Nephron (organoid): Measurements from ENCODE around the gene PHF12.

Source experiments
- H3K27ac Mint-ChIP-seq, 3 experiments: 2 replicates each; pipeline ENCODE4 v1.8.0; 2020; ENCODE audit warnings: mixed read lengths in 3 of 3, mild to moderate bottlenecking in 2 of 3, moderate library complexity in 1 of 3
- H3K27me3 Mint-ChIP-seq: 2 replicates; pipeline ENCODE4 v1.8.0; 2021; ENCODE audit warnings: low read depth, mild to moderate bottlenecking, moderate library complexity, mixed read lengths
- H3K36me3 Mint-ChIP-seq: 2 replicates; pipeline ENCODE4 v1.8.0; 2020; ENCODE audit warnings: low read depth, mixed read lengths
- H3K4me1 Mint-ChIP-seq: 2 replicates; pipeline ENCODE4 v1.8.0; 2020; ENCODE audit warnings: mixed read lengths
- H3K4me3 Mint-ChIP-seq, 3 experiments: 2 replicates each; pipeline ENCODE4 v1.8.0; 2020; ENCODE audit warnings: mild to moderate bottlenecking in 3 of 3, mixed read lengths in 3 of 3, moderate library complexity in 2 of 3
- H3K9me3 Mint-ChIP-seq: 2 replicates; pipeline ENCODE4 v1.8.0; 2020; ENCODE audit warnings: mixed read lengths
- TF ChIP-seq, protein P1 (sequence below), 3 experiments: fragments of 200-600 bp; sonication (generic); IDR thresholded peaks; one replicate each; pipeline ENCODE4 v1.5.0; 2021; ENCODE audit warnings: antibody characterized with exemption in 3 of 3; ENCODE audit not compliant: unreplicated experiment in 3 of 3

Gene PHF12

DNA sequence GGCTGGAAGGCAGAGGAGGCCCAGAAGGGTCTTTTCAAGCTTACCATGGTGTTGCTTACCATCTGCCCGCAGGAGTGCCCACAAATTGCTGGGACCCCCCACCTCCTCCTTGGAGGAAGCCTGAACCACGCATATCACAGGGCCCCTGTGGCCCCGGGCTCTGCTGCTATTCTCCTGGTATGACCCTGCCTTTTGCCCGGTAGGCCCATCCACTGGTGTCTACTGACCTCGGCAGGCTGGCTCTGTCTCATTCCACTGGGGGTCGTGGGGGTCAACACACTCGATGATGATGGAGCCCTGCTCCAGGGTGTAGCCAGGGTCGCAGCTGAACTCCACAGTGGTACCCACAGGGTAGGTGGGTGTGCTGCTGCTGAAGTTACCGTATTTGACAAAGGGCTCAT lies 8.2 kb upstream of the PHF12 start:
- H3K4me1 Mint-ChIP-seq, result no peaks in the 10 kb centered on the region
- H3K36me3 Mint-ChIP-seq, result no peaks in the 10 kb centered on the region
- TF ChIP-seq, protein P1, sequence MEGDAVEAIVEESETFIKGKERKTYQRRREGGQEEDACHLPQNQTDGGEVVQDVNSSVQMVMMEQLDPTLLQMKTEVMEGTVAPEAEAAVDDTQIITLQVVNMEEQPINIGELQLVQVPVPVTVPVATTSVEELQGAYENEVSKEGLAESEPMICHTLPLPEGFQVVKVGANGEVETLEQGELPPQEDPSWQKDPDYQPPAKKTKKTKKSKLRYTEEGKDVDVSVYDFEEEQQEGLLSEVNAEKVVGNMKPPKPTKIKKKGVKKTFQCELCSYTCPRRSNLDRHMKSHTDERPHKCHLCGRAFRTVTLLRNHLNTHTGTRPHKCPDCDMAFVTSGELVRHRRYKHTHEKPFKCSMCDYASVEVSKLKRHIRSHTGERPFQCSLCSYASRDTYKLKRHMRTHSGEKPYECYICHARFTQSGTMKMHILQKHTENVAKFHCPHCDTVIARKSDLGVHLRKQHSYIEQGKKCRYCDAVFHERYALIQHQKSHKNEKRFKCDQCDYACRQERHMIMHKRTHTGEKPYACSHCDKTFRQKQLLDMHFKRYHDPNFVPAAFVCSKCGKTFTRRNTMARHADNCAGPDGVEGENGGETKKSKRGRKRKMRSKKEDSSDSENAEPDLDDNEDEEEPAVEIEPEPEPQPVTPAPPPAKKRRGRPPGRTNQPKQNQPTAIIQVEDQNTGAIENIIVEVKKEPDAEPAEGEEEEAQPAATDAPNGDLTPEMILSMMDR (IDR thresholded peaks at IDR 0.05; ENCODE audit: unreplicated experiment in 3 of 3), result no peak
- H3K9me3 Mint-ChIP-seq, result no peaks in the 10 kb centered on the region
- H3K27ac Mint-ChIP-seq, result no peak overlapping the region
- peaks cover 20% of the 10 kb centered on the region for H3K27me3 Mint-ChIP-seq
- H3K4me3 Mint-ChIP-seq, result no peak overlapping the region

DNA sequence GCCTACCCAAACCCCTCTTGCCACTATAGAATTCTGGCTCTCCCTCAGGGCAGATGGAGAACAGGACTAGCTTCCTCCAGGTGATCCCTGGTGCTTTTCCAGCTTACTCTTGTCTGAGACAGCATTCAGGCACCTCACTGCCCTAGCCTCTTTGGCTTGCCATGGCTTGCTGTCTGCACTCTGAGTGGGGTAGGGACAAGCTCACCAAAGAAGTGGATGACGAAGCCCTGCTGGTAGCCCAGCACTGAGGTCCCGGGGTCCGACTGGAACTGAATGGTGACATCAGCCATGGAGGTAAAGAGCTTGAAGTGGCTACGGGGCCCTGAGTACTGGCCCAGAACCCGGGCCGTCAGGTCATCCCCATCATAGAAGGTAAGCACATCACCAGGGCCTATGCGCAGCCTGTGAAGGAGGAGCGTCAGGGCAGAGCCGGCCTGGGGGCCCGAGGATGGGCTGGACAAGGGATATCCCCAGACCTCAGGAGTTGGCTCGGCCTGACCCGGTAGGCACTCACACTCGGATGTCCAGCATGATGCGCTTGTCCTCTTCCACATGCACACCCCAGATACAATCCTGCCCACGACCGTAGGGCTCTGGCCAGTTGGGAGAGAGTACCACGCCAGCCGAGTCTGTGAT lies 7.6 kb upstream of the PHF12 start:
- no peaks in the 10 kb centered on the region for H3K4me1 Mint-ChIP-seq
- TF ChIP-seq, protein P1 (IDR thresholded peaks at IDR 0.05; ENCODE audit: unreplicated experiment in 3 of 3), result no peak
- no peak overlapping the region for H3K4me3 Mint-ChIP-seq
- no peaks in the 10 kb centered on the region for H3K36me3 Mint-ChIP-seq
- H3K9me3 Mint-ChIP-seq, result no peaks in the 10 kb centered on the region
- no peak overlapping the region for H3K27ac Mint-ChIP-seq
- H3K27me3 Mint-ChIP-seq, result peaks cover 15% of the 10 kb centered on the region

DNA sequence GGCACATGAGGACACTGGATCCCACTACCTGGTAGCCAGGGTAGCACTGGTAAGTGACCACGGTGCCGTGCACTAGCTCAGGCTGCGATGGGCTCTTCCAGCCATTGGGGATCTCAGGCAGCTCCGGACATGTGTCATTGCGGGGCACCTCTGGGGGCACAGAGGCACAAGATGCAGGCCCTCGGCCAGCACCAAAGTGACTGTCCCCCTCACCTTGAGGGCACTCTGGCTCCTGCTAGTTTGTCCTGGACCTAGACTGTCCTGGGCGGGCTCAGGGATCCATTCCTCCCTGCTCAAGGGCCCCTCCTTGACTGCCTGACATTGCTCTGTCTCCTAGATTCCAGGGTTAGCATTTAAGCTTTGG lies 6.7 kb upstream of the PHF12 start:
- TF ChIP-seq, protein P1 (IDR thresholded peaks at IDR 0.05; ENCODE audit: unreplicated experiment in 3 of 3), result no peak
- no peaks in the 10 kb centered on the region for H3K9me3 Mint-ChIP-seq
- H3K27ac Mint-ChIP-seq, result no peak overlapping the region
- no peaks in the 10 kb centered on the region for H3K36me3 Mint-ChIP-seq
- H3K27me3 Mint-ChIP-seq, result peaks cover 6% of the 10 kb centered on the region
- H3K4me1 Mint-ChIP-seq, result no peaks in the 10 kb centered on the region
- no peak overlapping the region for H3K4me3 Mint-ChIP-seq

DNA sequence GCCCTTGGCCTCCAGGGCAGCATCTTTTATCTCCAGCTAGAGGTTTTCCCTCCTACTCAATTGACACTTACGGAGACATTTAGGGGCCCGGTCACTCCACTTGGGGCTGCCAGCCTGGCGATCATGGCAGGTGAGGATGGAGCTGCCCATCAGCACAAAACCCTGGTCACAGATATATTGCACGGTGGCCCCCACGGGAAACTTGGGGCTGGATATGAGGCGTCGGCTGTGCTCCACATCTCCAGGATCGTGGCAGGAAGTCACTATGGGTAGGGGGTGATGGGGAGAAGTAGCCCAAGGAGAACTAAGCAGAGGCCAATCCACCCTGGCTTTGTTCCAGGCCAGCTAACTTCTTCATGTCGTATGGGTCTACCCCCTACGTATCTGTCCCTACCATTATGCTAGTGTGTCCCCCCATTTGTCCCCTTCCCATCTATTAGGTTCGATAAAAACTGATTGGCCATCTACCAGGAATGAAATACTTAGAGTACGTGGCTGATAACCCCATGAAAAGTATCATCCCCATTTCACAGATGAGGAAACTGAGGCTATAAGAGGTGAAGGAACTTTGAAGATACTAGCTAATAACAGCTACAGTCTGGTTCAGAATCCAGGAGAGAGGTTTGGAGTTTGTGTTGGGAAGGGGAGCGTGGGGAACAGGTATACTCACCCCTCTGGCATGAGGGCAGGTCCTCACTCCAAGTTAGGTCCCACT lies 6.1 kb upstream of the PHF12 start:
- H3K36me3 Mint-ChIP-seq, result no peaks in the 10 kb centered on the region
- H3K4me1 Mint-ChIP-seq, result no peaks in the 10 kb centered on the region
- H3K27me3 Mint-ChIP-seq, result peaks cover 6% of the 10 kb centered on the region
- no peaks in the 10 kb centered on the region for H3K9me3 Mint-ChIP-seq
- TF ChIP-seq, protein P1 (IDR thresholded peaks at IDR 0.05; ENCODE audit: unreplicated experiment in 3 of 3), result no peak
- H3K4me3 Mint-ChIP-seq, result no peak overlapping the region
- H3K27ac Mint-ChIP-seq, result no peak overlapping the region

DNA sequence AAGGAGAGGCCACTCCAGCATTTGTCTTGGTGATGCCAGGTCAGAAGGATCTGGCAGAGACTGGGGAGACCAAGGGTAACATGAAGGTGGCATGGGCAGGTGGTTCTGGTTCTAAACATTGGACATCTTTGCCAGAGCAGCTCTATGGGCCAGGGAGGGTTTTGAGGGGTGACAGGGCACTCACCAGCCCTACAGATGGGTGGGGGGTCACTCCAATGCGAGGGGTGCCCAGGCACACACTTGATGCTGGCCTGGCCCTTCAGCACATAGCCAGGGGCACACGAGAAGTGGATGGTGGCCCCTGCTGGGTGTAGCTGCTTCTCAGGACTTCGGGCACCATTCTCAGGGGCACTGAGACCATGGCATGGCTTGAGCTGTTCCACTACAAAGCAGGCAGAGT lies 5.5 kb upstream of the PHF12 start:
- TF ChIP-seq, protein P1 (IDR thresholded peaks at IDR 0.05; ENCODE audit: unreplicated experiment in 3 of 3), result no peak
- Mint-ChIP-seq H3K4me1 (no peaks in the 10 kb centered on the region), H3K9me3 (no peaks in the 10 kb centered on the region), H3K36me3 (no peaks in the 10 kb centered on the region), H3K27me3 (peaks cover under 1% of the 10 kb centered on the region), H3K27ac (no peak overlapping the region), H3K4me3 (no peak overlapping the region)

DNA sequence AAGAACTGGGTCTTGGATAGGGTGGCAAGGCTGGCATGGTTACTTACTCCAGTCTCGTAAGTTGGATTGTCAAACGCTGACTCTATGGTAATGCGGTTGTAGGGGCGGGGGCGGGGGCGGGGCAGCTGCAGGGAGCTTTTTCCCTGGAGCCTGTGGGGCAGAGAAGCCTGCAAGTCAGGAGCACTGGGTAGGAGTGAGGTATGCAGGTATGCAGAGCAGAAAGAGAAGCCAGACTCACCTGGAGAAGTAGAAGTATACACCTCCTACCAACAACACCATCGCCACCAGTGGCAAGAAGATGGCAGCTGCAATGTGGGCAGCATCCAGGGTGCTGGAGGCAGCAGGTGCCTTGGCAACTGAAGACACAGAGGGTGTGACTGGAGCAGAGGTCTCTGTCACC lies 4.8 kb upstream of the PHF12 start:
- no peak overlapping the region for H3K27ac Mint-ChIP-seq
- H3K27me3 Mint-ChIP-seq, result no peaks in the 10 kb centered on the region
- TF ChIP-seq, protein P1 (IDR thresholded peaks at IDR 0.05; ENCODE audit: unreplicated experiment in 3 of 3), result no peak
- no peaks in the 10 kb centered on the region for H3K9me3 Mint-ChIP-seq
- no peak overlapping the region for H3K4me3 Mint-ChIP-seq
- no peaks in the 10 kb centered on the region for H3K36me3 Mint-ChIP-seq
- H3K4me1 Mint-ChIP-seq, result no peaks in the 10 kb centered on the region
